Measurements from ENCODE around the gene PFN3. TPM values are rescaled to one million over a fixed set of nuclear protein-coding genes. Genes with fewer than 3 reads are reported as not detected.

The PFN3 gene
- polyA plus RNA-seq, 1 donor (not counting 4 experiments of a cell fraction or from before 2014, with no cell fraction given), result not detected

GRCh38 chr5:177369645-177370440 is 30.6 kb downstream of the PFN3 start:
- Histone ChIP-seq H3K9me1 (ENCODE audit: control insufficient read depth, extremely low read depth, insufficient read depth, low read length) (no peaks in the 10 kb centered on the region), H4K20me1 (ENCODE audit: control insufficient read depth, extremely low read depth, insufficient read depth, low read length) (no peaks in the 10 kb centered on the region), H3K4me2 (ENCODE audit: control insufficient read depth, extremely low read depth, insufficient read depth, low read depth, low read length) (no peak overlapping the region), H3K9me3 (ENCODE audit: control insufficient read depth, low read depth, low read length) (no peaks in the 10 kb centered on the region), H3K36me3 (ENCODE audit: control insufficient read depth in 2 of 2, extremely low read depth in 1 of 2, insufficient read depth in 2 of 2, low read length in 2 of 2) (peaks cover 0 to 19% of the 10 kb centered on the region in 2 experiments), H3K79me2 (ENCODE audit: control insufficient read depth, insufficient read depth, low read length) (no peaks in the 10 kb centered on the region), H3K9ac (ENCODE audit: control insufficient read depth, extremely low read depth, insufficient read depth, low read length) (no peak overlapping the region), H3K27ac (ENCODE audit: control insufficient read depth, insufficient read depth, low read length) (no peak overlapping the region), H2AFZ (ENCODE audit: control insufficient read depth, low read length) (no peak overlapping the region), H3K4me1 (ENCODE audit: control insufficient read depth, extremely low read depth, insufficient read depth, low read length) (peaks cover 52% of the 10 kb centered on the region), H3K4me3 (ENCODE audit: control insufficient read depth in 2 of 3, extremely low read depth in 1 of 3, insufficient read depth in 2 of 3, low read depth in 1 of 3, low read length in 3 of 3) (no peak overlapping the region), H3K27me3 (ENCODE audit: control insufficient read depth, extremely low read depth, insufficient read depth, low read length) (no peaks in the 10 kb centered on the region)
- no peak for FAIRE-seq
- no peak for DNase-seq (ENCODE audit: low read depth, low spot score)
- dilution Hi-C loops (cut with MboI; ENCODE audit: extremely low pct_ligation_motif_present, low sequenced_read_pairs), result no loop called here
- no peak for TF ChIP-seq EZH2 (IDR thresholded peaks at IDR 0.05; ENCODE audit: low read length)
- no peak for TF ChIP-seq CTCF (optimal IDR thresholded peaks at IDR 0.05 in 1 of 3, IDR thresholded peaks at IDR 0.05 in 1 of 3, conservative IDR thresholded peaks at IDR 0.05 in 1 of 3; ENCODE audit: extremely low read depth in 1 of 3, insufficient read depth in 2 of 3, low read length in 3 of 3)

GRCh38 chr5:177368869-177369644 is 31.4 kb downstream of the PFN3 start:
- no peak for FAIRE-seq
- dilution Hi-C loops (cut with MboI; ENCODE audit: extremely low pct_ligation_motif_present, low sequenced_read_pairs), result no loop called here
- peak overlapping the region in 1 of 3 experiments; percentile 12 for H3K4me3 ChIP-seq (ENCODE audit: control insufficient read depth in 2 of 3, extremely low read depth in 1 of 3, insufficient read depth in 2 of 3, low read depth in 1 of 3, low read length in 3 of 3)
- peak overlapping the region; percentile 37 for H2AFZ ChIP-seq (ENCODE audit: control insufficient read depth, low read length)
- no peaks in the 10 kb centered on the region for H3K9me3 ChIP-seq (ENCODE audit: control insufficient read depth, low read depth, low read length)
- peaks cover 0 to 19% of the 10 kb centered on the region in 2 experiments for H3K36me3 ChIP-seq (ENCODE audit: control insufficient read depth in 2 of 2, extremely low read depth in 1 of 2, insufficient read depth in 2 of 2, low read length in 2 of 2)
- H3K27ac ChIP-seq (ENCODE audit: control insufficient read depth, insufficient read depth, low read length), result peak overlapping the region; percentile 46
- H4K20me1 ChIP-seq (ENCODE audit: control insufficient read depth, extremely low read depth, insufficient read depth, low read length), result no peaks in the 10 kb centered on the region
- H3K4me2 ChIP-seq (ENCODE audit: control insufficient read depth, extremely low read depth, insufficient read depth, low read depth, low read length), result peak overlapping the region; percentile 63
- no peaks in the 10 kb centered on the region for H3K9me1 ChIP-seq (ENCODE audit: control insufficient read depth, extremely low read depth, insufficient read depth, low read length)
- TF ChIP-seq CTCF (optimal IDR thresholded peaks at IDR 0.05 in 1 of 3, IDR thresholded peaks at IDR 0.05 in 1 of 3, conservative IDR thresholded peaks at IDR 0.05 in 1 of 3; ENCODE audit: extremely low read depth in 1 of 3, insufficient read depth in 2 of 3, low read length in 3 of 3), result peak in 2 of 3 experiments; percentile 85 to 87
- no peak for TF ChIP-seq EZH2 (IDR thresholded peaks at IDR 0.05; ENCODE audit: low read length)
- peak overlapping the region; percentile 30 for H3K9ac ChIP-seq (ENCODE audit: control insufficient read depth, extremely low read depth, insufficient read depth, low read length)
- no peaks in the 10 kb centered on the region for H3K79me2 ChIP-seq (ENCODE audit: control insufficient read depth, insufficient read depth, low read length)
- peaks cover 47% of the 10 kb centered on the region for H3K4me1 ChIP-seq (ENCODE audit: control insufficient read depth, extremely low read depth, insufficient read depth, low read length)
- DNase-seq (ENCODE audit: low read depth, low spot score), result no peak
- no peaks in the 10 kb centered on the region for H3K27me3 ChIP-seq (ENCODE audit: control insufficient read depth, extremely low read depth, insufficient read depth, low read length)

Measured in keratinocyte (primary cell).